ENCODE measurements around the gene ZFAND3.

The ZFAND3 gene

DNA sequence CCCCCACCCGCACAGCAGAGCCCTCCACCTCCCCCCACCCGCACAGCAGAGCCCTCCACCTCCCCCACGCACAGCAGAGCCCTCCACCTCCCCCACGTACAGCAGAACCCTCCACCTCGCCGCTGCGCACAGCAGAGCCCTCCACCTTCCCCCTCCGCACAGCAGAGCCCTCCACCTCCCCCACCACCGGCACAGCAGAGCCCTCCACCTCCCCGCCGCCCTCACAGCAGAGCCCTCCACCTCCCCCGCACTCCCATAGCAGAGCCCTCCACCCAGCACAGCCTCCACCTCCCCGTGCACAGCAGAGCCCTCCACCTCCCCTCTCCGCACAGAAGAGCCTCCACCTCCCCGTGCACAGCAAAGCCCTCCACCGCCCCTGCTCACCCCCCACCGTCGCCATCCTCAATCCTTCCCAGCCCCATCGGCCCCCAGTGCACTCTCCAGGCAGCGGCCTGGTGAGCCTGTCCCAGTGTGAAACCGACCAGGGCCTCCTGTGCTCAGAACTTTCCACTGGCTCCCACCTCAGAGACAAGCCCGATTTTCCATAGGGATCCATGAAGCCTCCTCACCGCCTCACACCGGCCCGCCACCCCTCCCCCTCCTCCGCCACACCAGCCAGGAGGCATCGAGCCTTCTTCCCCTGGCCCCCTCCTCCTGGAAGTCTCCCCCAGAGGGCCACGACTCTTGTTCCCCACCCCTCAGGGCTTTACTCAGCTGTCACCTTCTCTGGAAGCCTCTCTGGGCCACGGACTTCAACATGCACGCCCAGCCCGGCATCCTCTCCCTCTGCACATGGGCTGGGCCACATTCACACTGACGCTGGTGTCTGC is 347.1 kb downstream of the ZFAND3 start:
- Mint-ChIP-seq H3K27ac (no peak overlapping the region), H3K27me3 (no peaks in the 10 kb centered on the region), H3K9me3 (no peaks in the 10 kb centered on the region), H3K4me1 (ENCODE audit: low read depth) (no peaks in the 10 kb centered on the region), H3K36me3 (ENCODE audit: low read depth) (peaks cover 4% of the 10 kb centered on the region), H3K4me3 (no peak overlapping the region)

DNA sequence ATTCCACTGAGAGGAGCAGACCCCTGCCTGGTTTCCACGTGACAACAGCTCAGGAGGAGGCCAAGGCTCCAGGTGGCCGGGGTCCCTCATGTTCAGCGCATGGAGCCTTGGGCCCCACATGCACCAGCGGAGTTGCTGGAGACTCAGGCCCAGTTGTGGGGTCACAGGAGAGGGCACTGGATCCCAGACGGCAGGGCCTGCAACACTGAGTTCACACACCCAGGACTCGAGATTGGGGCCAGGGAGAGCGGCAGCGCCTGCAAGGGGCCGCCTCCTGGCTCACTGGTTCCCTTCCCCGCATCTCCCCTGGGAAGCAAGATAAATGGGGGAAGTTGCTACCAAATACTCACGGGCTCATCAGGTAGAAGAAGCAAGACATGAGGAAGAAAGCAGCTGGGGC is 348.1 kb downstream of the ZFAND3 start:
- no peak overlapping the region for H3K4me3 Mint-ChIP-seq
- H3K4me1 Mint-ChIP-seq (ENCODE audit: low read depth) = no peaks in the 10 kb centered on the region
- H3K27me3 Mint-ChIP-seq = no peaks in the 10 kb centered on the region
- no peak overlapping the region for H3K27ac Mint-ChIP-seq
- peaks cover 4% of the 10 kb centered on the region for H3K36me3 Mint-ChIP-seq (ENCODE audit: low read depth)
- H3K9me3 Mint-ChIP-seq = no peaks in the 10 kb centered on the region

- no peaks in the 10 kb centered on the region for H3K27me3 Mint-ChIP-seq
- no peak overlapping the region for H3K4me3 Mint-ChIP-seq
- H3K9me3 Mint-ChIP-seq = no peaks in the 10 kb centered on the region
- H3K27ac Mint-ChIP-seq = no peak overlapping the region
- peaks cover 4% of the 10 kb centered on the region for H3K36me3 Mint-ChIP-seq (ENCODE audit: low read depth)
- H3K4me1 Mint-ChIP-seq (ENCODE audit: low read depth) = no peaks in the 10 kb centered on the region
Measured at GRCh38 chr6:38168126-38168525, 348.6 kb downstream of the ZFAND3 start.

DNA sequence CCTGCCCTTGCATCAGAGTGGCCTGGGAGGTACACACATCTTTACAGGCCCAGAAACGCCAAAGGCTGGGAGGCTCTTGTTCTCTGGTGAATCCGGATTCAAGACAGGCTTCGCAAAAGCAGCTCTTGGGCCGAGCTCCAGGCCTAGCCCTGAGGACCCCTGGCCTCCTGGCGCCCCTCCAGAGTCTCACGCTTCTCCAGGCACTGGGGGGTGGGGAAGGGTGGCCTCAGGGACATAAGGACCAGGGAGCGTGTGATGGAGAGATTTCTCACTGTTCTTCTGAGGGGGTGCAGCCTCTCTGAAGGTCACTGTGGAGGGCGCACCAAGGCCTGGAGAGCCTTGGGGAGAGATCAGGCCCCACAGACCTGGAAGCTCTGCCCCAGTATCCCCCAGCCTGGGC is 349.2 kb downstream of the ZFAND3 start:
- Mint-ChIP-seq H3K4me3 (no peak overlapping the region), H3K4me1 (ENCODE audit: low read depth) (no peaks in the 10 kb centered on the region), H3K9me3 (no peaks in the 10 kb centered on the region), H3K36me3 (ENCODE audit: low read depth) (peaks cover 9% of the 10 kb centered on the region), H3K27ac (no peak overlapping the region), H3K27me3 (no peaks in the 10 kb centered on the region)

GRCh38 chr6:38169221-38169976 is 349.9 kb downstream of the ZFAND3 start:
- no peaks in the 10 kb centered on the region for H3K27me3 Mint-ChIP-seq
- H3K27ac Mint-ChIP-seq = no peak overlapping the region

DNA sequence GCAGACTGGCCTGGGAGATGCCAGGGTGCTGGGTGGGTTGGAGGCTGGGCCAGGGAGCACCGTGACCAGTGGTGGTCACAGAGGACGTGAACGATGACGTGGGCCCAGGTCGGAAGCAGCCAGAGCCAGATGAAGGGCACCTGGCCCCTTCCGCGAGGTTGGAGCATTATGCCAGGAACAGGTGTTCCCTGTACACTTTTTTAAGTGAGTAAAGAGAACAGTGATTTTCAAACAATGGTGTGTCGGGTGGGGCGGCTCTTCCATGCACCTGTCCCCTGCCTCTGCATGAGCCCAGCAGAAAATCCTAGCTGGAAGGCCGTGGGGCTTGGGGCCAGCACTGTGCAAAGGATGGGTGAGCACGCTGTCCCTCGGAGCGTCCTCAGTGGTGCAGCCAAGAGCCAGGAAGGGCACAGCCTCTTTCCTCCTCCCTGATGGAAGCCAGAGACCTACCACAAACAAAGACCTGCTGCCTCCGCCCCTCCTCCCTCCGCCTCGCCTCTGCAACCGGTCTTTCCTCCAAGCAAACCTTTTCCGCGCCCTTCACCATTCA is 350.5 kb downstream of the ZFAND3 start:
- Mint-ChIP-seq H3K36me3 (ENCODE audit: low read depth) (peaks cover 5% of the 10 kb centered on the region), H3K9me3 (no peaks in the 10 kb centered on the region), H3K4me1 (ENCODE audit: low read depth) (no peaks in the 10 kb centered on the region), H3K27me3 (no peaks in the 10 kb centered on the region), H3K4me3 (no peak overlapping the region), H3K27ac (no peak overlapping the region)

More at GRCh38 chr6:38169221-38169976, 349.9 kb downstream of the ZFAND3 start:
- Mint-ChIP-seq H3K4me3 (no peak overlapping the region), H3K36me3 (ENCODE audit: low read depth) (peaks cover 5% of the 10 kb centered on the region), H3K4me1 (ENCODE audit: low read depth) (no peaks in the 10 kb centered on the region), H3K9me3 (no peaks in the 10 kb centered on the region)

DNA sequence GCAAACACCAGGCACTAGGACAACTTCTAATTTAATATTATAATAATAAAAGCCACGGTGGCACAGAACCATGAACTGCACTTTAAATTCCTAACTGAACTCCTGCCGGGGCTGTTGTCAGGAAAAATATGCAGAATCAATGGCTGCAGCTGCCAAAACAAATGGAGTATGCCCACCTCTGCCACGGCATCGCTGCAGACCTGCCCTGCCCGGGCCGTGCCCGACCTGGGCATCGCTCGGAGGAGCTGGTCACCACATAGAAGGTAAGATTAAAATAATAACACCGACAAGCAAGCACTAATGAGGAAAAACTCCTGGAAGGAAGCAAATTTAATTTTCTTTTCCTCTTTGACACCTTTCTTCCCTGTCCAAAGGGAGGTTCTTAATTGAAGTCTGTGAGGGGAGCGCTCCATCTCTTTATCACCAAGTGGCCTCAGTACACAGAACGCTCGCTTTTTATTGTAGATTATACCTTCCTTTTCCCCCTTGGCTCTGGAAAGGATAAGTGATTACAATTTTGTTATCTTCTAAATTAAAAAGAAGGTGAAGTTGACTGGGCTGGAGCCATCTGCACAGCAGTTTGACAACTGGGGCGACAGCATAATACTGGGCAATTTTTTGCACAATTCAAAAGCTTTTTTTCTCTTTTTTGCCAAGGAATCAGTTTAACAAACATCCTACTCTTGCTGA is 351.3 kb downstream of the ZFAND3 start:
- no peak overlapping the region for H3K4me3 Mint-ChIP-seq
- H3K4me1 Mint-ChIP-seq (ENCODE audit: low read depth) = no peaks in the 10 kb centered on the region
- no peak overlapping the region for H3K27ac Mint-ChIP-seq
- no peaks in the 10 kb centered on the region for H3K27me3 Mint-ChIP-seq
- peaks cover 5% of the 10 kb centered on the region for H3K36me3 Mint-ChIP-seq (ENCODE audit: low read depth)
- no peaks in the 10 kb centered on the region for H3K9me3 Mint-ChIP-seq

DNA sequence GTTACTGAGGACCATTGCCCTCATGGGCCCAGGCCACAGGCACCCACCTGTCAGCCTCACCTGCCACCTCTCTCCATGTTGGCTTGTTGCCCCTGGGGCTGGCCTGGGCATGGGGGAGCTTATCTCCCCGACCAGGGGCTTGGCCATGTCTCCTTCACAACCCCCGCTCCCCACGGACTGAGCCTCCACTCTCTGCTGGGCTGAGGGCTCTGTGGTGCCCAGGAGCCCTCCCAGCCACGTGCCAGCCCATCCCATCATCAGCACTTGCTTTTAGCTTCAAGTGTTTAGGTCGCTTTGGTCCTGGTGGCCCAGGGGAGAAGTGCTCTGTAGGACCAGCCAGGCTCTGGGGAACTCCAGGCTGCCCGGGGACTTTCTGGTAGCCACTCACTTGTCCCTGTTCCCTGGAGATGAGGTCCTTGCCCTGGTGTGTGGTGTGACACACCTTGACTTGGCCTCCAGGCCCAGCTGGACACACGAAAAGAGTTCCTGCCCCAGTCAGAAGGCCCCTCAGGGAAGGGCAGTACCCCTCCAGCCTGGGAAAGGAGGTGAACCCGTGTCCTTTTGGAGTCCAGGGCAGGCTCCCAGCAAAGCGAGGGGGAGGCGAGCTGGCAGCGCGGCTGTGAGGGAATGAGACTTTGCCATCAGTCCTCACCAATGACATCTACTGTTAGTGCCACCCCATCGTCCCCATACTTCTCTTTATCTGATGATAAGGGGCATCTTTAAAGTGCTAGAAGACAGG is 352.6 kb downstream of the ZFAND3 start:
- no peaks in the 10 kb centered on the region for H3K4me1 Mint-ChIP-seq (ENCODE audit: low read depth)
- peaks cover 5% of the 10 kb centered on the region for H3K36me3 Mint-ChIP-seq (ENCODE audit: low read depth)
- no peaks in the 10 kb centered on the region for H3K9me3 Mint-ChIP-seq
- H3K27ac Mint-ChIP-seq = no peak overlapping the region
- no peaks in the 10 kb centered on the region for H3K27me3 Mint-ChIP-seq
- H3K4me3 Mint-ChIP-seq = no peak overlapping the region

GRCh38 chr6:38172739-38173410 is 353.3 kb downstream of the ZFAND3 start:
- Mint-ChIP-seq H3K4me1 (ENCODE audit: low read depth) (no peaks in the 10 kb centered on the region), H3K27me3 (no peaks in the 10 kb centered on the region), H3K9me3 (no peaks in the 10 kb centered on the region), H3K36me3 (ENCODE audit: low read depth) (peaks cover 5% of the 10 kb centered on the region), H3K27ac (no peak overlapping the region), H3K4me3 (no peak overlapping the region)

- Mint-ChIP-seq H3K27ac (no peak overlapping the region), H3K27me3 (no peaks in the 10 kb centered on the region), H3K4me1 (ENCODE audit: low read depth) (no peaks in the 10 kb centered on the region), H3K9me3 (no peaks in the 10 kb centered on the region), H3K36me3 (ENCODE audit: low read depth) (peaks cover 5% of the 10 kb centered on the region), H3K4me3 (no peak overlapping the region)
Measured at GRCh38 chr6:38173909-38174308, 354.4 kb downstream of the ZFAND3 start.

DNA sequence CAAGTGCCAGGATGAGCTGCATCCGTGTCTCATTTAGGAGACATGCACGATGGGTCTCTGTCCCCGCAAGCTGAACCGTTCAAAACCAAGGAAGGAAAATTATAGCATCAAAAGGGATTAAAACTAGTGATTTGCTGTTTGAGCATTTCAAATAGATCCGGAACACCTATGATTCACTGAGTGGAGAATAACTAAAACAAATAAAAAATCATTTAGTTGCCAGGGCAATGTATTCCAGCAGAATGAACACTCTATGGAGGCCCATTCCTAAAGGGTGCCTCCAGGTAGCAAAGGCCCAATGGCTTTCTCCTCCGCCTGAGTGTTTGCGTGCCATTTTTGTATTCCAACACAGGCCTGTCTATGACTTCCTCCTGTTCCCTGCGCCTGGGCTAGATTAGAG is 354.8 kb downstream of the ZFAND3 start:
- Mint-ChIP-seq H3K9me3 (no peaks in the 10 kb centered on the region), H3K27me3 (no peaks in the 10 kb centered on the region), H3K36me3 (ENCODE audit: low read depth) (peaks cover 5% of the 10 kb centered on the region), H3K4me1 (ENCODE audit: low read depth) (no peaks in the 10 kb centered on the region), H3K4me3 (no peak overlapping the region), H3K27ac (peak overlapping the region; percentile 10)

GRCh38 chr6:38174806-38175495 is 355.4 kb downstream of the ZFAND3 start:
- Mint-ChIP-seq H3K36me3 (ENCODE audit: low read depth) (peaks cover 5% of the 10 kb centered on the region), H3K4me1 (ENCODE audit: low read depth) (no peaks in the 10 kb centered on the region), H3K27me3 (no peaks in the 10 kb centered on the region), H3K9me3 (no peaks in the 10 kb centered on the region), H3K4me3 (no peak overlapping the region), H3K27ac (peak overlapping the region; percentile 10)

GRCh38 chr6:38175786-38176185 is 356.3 kb downstream of the ZFAND3 start:
- H3K27ac Mint-ChIP-seq = no peak overlapping the region

More at GRCh38 chr6:38175786-38176185, 356.3 kb downstream of the ZFAND3 start:
- Mint-ChIP-seq H3K36me3 (ENCODE audit: low read depth) (peaks cover 5% of the 10 kb centered on the region), H3K4me1 (ENCODE audit: low read depth) (no peaks in the 10 kb centered on the region), H3K4me3 (no peak overlapping the region), H3K27me3 (no peaks in the 10 kb centered on the region), H3K9me3 (no peaks in the 10 kb centered on the region)

Measured in stimulated activated naive CD8-positive, alpha-beta T cell treated with anti-CD3 and anti-CD28 coated beads, Interleukin-15, Interleukin-2, amounts not matched to agents 100 ng/mL and 50 ng/mL, for 24 hours (primary cell).